Right cardiac atrium (tissue), 5 donors: ENCODE results near the gene SLC12A7. TPM values are rescaled to one million over a fixed set of nuclear protein-coding genes. Genes with fewer than 3 reads are reported as not detected.

ENCODE experiments used
- ATAC-seq, 2 donors: fragments of 200-7000 bp; cut with Tn5 transposase; one replicate each; pipeline versions ENCODE4 v1.8.0 to v1.9.1; 2020; ENCODE audit warnings: moderate library complexity in 2 of 2, mild to moderate bottlenecking in 1 of 2
- DNase-seq, 3 donors: peaks; one replicate each; pipeline ENCODE4 v3.0.0-alpha.2; 2020
- H3K27ac ChIP-seq: one replicate; pipeline ENCODE4 v1.5.1; 2013; ENCODE audit warnings: mild to moderate bottlenecking, low read length, control low read depth, moderate library complexity
- H3K27me3 ChIP-seq: one replicate; pipeline ENCODE4 v1.6.1; 2013; ENCODE audit not compliant: control insufficient read depth, insufficient read depth
- H3K4me1 ChIP-seq: one replicate; pipeline ENCODE4 v1.6.1; 2013; ENCODE audit warnings: low read length; ENCODE audit not compliant: control insufficient read depth, insufficient read depth
- H3K4me3 ChIP-seq: one replicate; pipeline ENCODE4 v1.5.1; 2013; ENCODE audit warnings: low read length, control low read depth
- H3K9me3 ChIP-seq: one replicate; pipeline ENCODE4 v1.6.1; 2013; ENCODE audit warnings: low read length; ENCODE audit not compliant: control insufficient read depth
- WGBS: extraction: QIAGEN DNeasy Blood & Tissue Kit; methylation state at CpG from one replicate; pipeline ENCODE4 v1.1.7; 2013; 5-methylcytosine and 5-hydroxymethylcytosine counted together
- intact Hi-C, 4 donors: fragments of 100-400 bp; cut with DNase I; formaldehyde crosslinking; loops; one replicate each; pipeline versions ENCODE4 v1.11.0 to v1.14.0; 2022 to 2023
- polyA plus RNA-seq: library from polyadenylated mRNA; stranded (reverse); fragments of 200-250 nt; gene quantifications from one replicate; pipeline ENCODE4 v1.2.3, GENCODE V29; 2013
- total RNA-seq, 4 donors: library from RNA; stranded (reverse); fragmentation: NEBNext Ultra II Directional; extraction: Animal tissue kit (Norgen Biotek cat#: 25700); gene quantifications; one replicate each; pipeline ENCODE4 v1.2.1, GENCODE V29; 2021
- donor health status: healthy with polysubstance abuse.
- donor health status: DM: no; HTN: yes; CAD: no.
- donor health status: DM: no; HTN: no; CAD: no.
- donor health status: DM: no; HTN: yes; CAD: no; lungs with severe emphysema.
- donor health status: DM: yes; HTN: yes; CAD: no.

Gene SLC12A7
- total and polyA plus RNA-seq, 5 donors = 28.5 to 80.5 (median 58.5) TPM

DNA sequence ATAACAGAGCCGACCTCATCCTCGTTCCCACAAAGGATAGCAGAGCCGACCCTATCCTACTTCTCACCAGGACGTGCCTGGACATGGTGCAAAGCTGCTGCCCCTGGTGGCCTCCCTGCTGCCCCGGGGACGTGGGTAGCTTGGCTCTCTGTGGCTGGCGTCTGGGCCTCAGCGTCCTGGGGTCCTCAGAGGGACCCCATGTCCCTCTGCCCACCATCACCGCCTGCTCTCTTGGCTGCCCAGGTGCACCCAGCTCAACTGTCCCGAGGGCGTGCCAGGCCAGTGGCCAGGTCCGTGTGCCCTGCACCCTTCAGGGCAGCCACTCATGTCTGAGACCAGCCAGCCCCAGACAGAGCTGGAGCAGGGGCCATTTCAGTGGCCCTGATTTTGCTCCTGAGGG is 94.8 kb downstream of the SLC12A7 start:
- DNase-seq = peak; percentile 6 to 21 (median 10)
- Histone ChIP-seq H3K9me3 (no peaks in the 10 kb centered on the region), H3K27me3 (no peaks in the 10 kb centered on the region), H3K4me3 (no peak overlapping the region), H3K4me1 (no peaks in the 10 kb centered on the region), H3K27ac (no peak overlapping the region)
- ATAC-seq = no peak
- intact Hi-C loops = no loop called here
- 78% methylated on average over 12 of the region's 12 CpGs for WGBS

DNA sequence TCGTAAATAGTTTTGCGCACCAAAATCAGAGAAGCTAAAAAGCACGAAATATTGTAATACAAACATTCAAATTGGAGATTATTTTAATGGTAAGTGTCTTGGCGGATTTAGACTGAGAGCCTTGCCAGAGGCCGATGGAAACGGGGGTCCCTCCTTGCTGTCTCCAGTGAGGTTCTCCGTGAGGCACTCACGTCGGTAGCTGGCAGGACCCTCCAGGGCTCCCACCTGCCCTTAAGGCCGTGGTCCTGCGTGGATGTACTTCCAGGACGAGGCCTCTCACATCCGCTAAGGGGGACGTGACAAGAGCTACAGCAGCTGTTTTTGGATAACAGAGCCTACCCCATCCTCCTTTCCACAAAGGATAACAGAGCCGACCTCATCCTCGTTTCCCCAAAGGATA is 95.4 kb downstream of the SLC12A7 start:
- Histone ChIP-seq H3K4me1 (no peaks in the 10 kb centered on the region), H3K27ac (no peak overlapping the region), H3K9me3 (no peaks in the 10 kb centered on the region), H3K4me3 (no peak overlapping the region), H3K27me3 (no peaks in the 10 kb centered on the region)
- intact Hi-C loops = no loop called here
- DNase-seq (peak in 2 of 3 donors; percentile 2 to 14), ATAC-seq (no peak)
- 77% methylated on average over 16 of the region's 16 CpGs for WGBS

DNA sequence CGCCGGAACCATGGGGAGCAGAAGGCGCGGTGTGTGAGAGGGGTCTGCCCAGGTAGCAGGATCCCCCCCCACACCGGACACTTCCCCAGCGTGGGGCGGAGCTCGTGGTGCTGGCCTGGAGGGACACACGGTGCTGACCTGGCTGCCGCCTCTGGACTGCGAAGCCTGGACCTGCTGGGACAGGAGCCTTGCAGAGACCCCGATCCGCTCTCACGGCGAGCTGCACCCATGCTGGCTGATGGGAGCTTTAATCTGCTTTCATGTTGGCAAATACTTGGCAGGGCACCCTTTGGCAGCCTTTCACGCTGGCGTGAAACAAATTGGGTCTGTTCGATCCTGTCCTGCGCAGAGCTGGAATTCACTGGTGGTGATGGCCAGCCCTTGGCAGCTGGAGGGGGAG is 95.8 kb downstream of the SLC12A7 start:
- no peak overlapping the region for H3K4me3 ChIP-seq
- H3K4me1 ChIP-seq = no peaks in the 10 kb centered on the region
- no peaks in the 10 kb centered on the region for H3K27me3 ChIP-seq
- H3K27ac ChIP-seq = no peak overlapping the region
- whole genome bisulfite sequencing = 78% methylated on average over 19 of the region's 19 CpGs
- ATAC-seq = no peak
- H3K9me3 ChIP-seq = no peaks in the 10 kb centered on the region
- DNase-seq = peak; percentile 11 to 53 (median 51)
- intact Hi-C loops = no loop called here

DNA sequence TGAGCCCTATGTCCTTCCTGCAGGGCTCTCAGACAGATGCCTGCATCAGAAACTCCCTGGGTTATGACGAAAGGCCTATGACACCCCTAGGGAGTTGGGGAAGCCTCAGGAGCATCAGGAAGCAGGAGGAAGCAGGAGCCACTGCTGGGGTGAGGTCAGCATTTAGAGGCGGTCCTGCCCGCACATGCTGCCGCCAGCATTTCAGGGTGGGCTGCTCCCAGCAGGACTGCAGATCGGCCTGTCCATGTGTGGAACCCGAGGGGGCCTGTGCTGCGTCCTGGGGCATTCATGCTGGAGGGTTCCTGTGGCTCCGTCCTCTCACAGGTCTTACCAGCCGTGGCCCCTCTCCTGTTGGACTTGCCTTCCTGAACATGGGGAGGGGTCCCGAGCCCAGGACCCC is 96.4 kb downstream of the SLC12A7 start:
- DNase-seq = peak; percentile 7 to 47 (median 37)
- intact Hi-C loops = no loop called here

DNA sequence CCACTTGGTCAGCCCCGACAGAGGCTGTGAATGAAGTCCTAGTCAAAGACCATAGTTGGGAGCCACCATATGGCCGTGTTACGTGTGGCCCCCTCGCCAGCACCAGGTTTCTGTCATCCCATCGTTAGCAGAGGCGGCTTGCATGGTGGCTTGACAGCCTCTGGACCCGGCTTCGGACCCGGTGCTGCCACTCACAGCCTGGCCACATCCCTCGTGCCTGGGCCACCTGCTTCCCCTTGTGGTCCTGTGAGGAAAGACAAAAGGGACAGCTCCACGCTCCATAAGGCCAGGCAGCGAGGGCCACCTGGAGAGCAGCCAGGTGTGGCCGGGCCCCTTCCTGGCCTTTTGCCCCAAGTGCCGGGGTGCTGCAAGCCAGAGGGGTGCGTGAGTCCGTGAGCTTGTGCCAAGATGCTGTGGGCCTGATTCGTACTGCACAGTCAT is 97.1 kb downstream of the SLC12A7 start:
- ATAC-seq = no peak
- Histone ChIP-seq H3K9me3 (no peaks in the 10 kb centered on the region), H3K4me1 (no peaks in the 10 kb centered on the region), H3K27me3 (no peaks in the 10 kb centered on the region), H3K27ac (no peak overlapping the region), H3K4me3 (no peak overlapping the region)
- DNase-seq = peak; percentile 10 to 44 (median 33)
- intact Hi-C loops = no loop called here
- WGBS = 61% methylated on average over 17 of the region's 17 CpGs

More for the DNA sequence above, 96.4 kb downstream of the SLC12A7 start:
- 77% methylated on average over 10 of the region's 10 CpGs for WGBS
- H3K4me1 ChIP-seq = no peaks in the 10 kb centered on the region
- ATAC-seq = no peak
- H3K9me3 ChIP-seq = no peaks in the 10 kb centered on the region
- no peak overlapping the region for H3K27ac ChIP-seq
- H3K4me3 ChIP-seq = no peak overlapping the region
- no peaks in the 10 kb centered on the region for H3K27me3 ChIP-seq

DNA sequence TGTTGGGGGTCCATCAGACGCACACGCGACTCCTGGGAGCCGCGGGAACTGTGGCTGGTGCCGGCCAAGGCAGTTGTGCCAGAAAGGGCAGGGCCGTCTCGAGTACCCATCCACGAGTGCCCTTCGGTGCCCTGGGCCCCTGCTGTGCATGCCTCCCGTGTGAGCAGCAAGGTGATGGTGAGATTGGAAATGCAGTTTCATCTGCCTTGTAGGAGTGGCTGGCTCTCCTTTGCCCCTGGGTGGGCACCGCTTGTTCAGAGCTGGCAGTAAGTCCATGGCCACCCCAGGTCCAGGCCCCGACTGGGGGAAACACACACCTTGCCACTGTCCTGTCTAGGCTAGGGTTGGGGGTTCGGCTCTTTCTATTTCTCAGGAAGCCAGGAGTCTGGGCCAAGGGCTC is 97.5 kb downstream of the SLC12A7 start:
- H3K9me3 ChIP-seq = no peaks in the 10 kb centered on the region
- ATAC-seq = no peak
- intact Hi-C loops = no loop called here
- WGBS = 90% methylated on average over 14 of the region's 14 CpGs
- H3K27me3 ChIP-seq = no peaks in the 10 kb centered on the region
- no peak overlapping the region for H3K4me3 ChIP-seq
- no peaks in the 10 kb centered on the region for H3K4me1 ChIP-seq
- peak; percentile 8 to 42 (median 31) for DNase-seq
- H3K27ac ChIP-seq = no peak overlapping the region

DNA sequence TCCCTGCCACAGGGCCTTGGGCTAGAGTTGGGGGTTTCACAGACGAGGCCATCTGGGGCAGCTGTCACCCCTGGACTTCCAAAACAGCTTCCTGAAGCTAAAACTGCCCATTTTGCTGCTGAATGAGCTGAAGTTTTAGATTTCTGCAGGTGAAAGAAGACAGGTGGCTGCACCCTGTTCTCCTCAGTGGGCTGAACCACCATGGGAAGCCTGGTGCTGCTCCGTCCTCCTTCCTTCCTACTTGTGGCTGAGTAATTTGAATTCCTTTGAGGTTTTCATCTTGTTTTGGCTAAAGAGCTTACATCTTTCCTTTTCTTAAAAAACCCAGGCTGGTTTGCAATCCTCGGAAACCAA is 97.9 kb downstream of the SLC12A7 start:
- Histone ChIP-seq H3K27ac (no peak overlapping the region), H3K27me3 (no peaks in the 10 kb centered on the region), H3K4me3 (no peak overlapping the region), H3K9me3 (no peaks in the 10 kb centered on the region), H3K4me1 (no peaks in the 10 kb centered on the region)
- WGBS = 77% methylated on average over 3 of the region's 3 CpGs
- intact Hi-C loops = no loop called here
- ATAC-seq (no peak), DNase-seq (no peak)

DNA sequence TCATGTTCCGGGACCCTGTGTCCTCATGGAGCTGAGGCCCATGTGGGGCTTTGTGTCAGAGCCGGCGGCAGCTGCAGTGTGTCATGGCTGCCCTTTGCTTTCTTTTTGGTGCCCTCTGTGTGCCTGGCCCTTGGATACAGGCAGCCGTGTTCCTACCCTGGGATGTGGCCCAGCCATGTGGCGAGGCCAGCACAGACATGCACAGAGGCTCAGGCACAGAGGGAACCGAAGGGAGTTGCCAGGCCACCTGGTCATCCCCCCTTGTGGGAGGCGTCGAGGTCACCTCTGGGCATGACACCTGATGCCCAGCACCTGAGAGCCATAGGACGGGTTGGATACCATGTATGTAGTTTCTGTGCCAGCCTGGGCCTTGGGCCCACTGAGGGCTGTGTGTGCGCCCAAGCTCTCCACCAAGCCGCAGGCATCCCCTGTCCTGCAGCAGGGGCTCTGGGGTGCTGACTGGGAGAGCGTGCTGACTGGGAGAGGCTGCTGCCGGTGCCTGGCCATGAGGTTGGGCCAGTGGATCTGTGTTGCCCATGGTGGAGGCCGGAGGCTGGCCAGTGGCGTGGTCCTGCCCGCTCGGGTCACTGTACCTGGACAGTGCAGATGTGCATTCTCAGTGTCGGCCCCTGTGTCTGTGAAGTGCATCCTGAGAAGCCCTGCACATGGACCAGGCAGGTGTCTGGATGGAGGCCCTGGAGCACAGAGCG is 98.5 kb downstream of the SLC12A7 start:
- Histone ChIP-seq H3K9me3 (no peaks in the 10 kb centered on the region), H3K4me3 (no peak overlapping the region), H3K27ac (no peak overlapping the region), H3K4me1 (no peaks in the 10 kb centered on the region), H3K27me3 (no peaks in the 10 kb centered on the region)
- intact Hi-C loops = no loop called here
- no peak for ATAC-seq
- DNase-seq = peak; percentile 7 to 47 (median 34)
- WGBS = 91% methylated on average over 19 of the region's 19 CpGs

DNA sequence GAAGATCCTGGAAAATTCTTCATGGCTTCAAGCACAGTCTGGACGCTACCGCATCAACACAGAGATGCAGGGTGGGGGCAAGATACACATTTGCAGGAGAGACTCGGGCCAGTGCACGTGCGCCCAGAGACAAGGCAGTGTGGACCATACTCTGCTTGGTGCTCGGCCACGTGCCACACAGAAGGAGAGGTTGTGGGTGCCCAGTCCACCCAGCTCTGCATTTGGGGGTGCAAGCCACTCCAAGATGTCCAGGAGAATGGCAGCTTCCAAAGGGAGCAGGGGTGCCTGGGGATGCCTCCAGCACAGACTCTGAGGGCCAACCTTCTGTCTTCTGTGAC is 99.0 kb downstream of the SLC12A7 start:
- DNase-seq = peak in 2 of 3 donors; percentile 2 to 14
- Histone ChIP-seq H3K27ac (no peak overlapping the region), H3K4me3 (no peak overlapping the region), H3K9me3 (no peaks in the 10 kb centered on the region), H3K27me3 (no peaks in the 10 kb centered on the region), H3K4me1 (no peaks in the 10 kb centered on the region)
- WGBS = 96% methylated on average over 7 of the region's 7 CpGs
- intact Hi-C loops = no loop called here
- no peak for ATAC-seq

DNA sequence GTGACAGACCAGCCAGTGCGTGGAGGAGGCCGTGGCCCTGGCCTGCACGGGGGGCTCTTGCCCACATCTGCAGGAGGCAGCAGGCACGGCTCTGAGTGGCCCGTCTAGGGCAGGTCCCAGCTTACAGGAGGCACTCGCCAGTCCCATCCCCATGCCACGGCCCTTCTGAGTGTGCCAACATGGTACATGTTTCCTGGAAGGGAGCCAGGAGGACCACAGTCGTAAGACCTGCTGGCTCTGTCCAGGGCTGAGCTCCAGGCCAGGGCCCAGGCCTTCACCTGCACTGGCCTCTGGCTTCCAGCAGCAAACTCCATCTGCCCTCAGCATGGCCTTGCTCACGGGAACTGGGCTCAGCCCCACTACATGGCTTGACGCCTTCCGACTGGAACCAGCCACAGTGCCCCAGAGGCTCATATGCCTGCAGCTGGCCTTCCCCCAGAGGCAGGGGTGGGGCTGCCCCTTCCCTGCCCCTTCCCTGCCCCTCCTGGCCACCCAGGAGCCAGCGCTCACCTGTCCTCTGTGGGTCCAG is 99.5 kb downstream of the SLC12A7 start:
- peak; percentile 14 to 55 (median 41) for DNase-seq
- intact Hi-C loops = no loop called here
- no peak for ATAC-seq
- no peaks in the 10 kb centered on the region for H3K27me3 ChIP-seq
- H3K4me3 ChIP-seq = no peak overlapping the region
- no peak overlapping the region for H3K27ac ChIP-seq
- 92% methylated on average over 12 of the region's 12 CpGs for whole genome bisulfite sequencing
- no peaks in the 10 kb centered on the region for H3K4me1 ChIP-seq
- no peaks in the 10 kb centered on the region for H3K9me3 ChIP-seq

DNA sequence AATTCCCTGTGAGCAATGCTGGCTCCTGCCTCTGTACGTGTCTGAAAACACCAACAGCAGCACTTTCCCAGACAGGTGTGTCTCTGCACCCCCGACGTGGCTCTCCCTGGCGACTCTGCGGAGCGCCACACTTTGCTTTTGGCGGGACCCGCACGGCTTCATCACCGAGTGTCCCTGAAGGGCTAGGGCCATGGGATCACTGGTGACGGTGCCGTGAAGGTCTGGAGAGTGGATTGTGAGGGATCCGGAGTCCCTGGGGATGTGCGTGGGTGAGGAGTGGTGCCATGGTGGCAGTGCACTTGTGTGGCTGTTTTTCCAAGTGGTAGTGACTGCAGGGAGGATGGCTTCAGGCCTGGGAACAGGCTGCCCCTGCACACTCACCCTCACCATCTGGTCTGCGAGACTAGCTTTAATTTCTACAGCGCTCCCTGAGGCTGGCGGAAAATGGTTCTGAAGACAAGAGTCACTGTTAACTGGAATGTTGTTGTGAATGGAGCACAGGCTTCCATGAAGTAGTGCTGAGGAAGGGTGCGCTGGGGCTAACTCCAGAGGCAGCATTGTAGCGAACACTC is 100.0 kb downstream of the SLC12A7 start:
- Histone ChIP-seq H3K27me3 (no peaks in the 10 kb centered on the region), H3K4me1 (no peaks in the 10 kb centered on the region), H3K4me3 (no peak overlapping the region), H3K27ac (no peak overlapping the region), H3K9me3 (no peaks in the 10 kb centered on the region)
- no peak for ATAC-seq
- DNase-seq = peak; percentile 8 to 41 (median 33)
- whole genome bisulfite sequencing = 93% methylated on average over 19 of the region's 19 CpGs
- intact Hi-C loops = no loop called here
